GM18505 (cell line): ENCODE data around the gene C1orf21.

Experiments used
- ATAC-seq: cut with Tn5 transposase; IDR thresholded peaks from one replicate; pipeline ENCODE4 v1.9.1; 2021; ENCODE audit not compliant: unreplicated experiment
- POLR2A ChIP-seq: IDR thresholded peaks from 4 replicates; pipeline ENCODE4 v1.6.1; 2011; ENCODE audit warnings: borderline replicate concordance; ENCODE audit not compliant: insufficient read depth, insufficient read length; ENCODE audit errors: extremely low read depth

C1orf21 gene

DNA sequence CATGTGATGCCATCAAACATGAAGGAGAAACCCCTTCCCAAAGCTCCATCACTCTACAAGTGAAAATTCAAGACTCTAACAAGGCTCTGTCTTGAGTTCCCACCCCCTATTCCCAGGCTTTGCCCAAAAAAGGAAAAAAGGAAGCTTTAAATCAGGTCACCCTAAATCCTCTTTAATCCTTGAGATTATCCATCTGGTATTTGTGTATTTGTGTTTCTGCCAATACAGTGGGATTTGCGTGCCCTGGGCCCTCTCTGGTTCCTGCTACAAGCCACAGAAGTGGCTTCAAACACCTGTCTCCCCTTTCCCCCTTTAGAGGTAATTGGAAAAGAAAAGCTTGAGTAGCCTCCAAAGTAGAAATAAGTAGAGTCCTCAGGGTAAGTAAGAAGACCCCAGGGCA is 247.5 kb downstream of the C1orf21 start:
- no peak for ATAC-seq
- TF ChIP-seq POLR2A = no peak

GRCh38 chr1:184635347-184635979 is 248.6 kb downstream of the C1orf21 start:
- no peak for TF ChIP-seq POLR2A
- ATAC-seq = no peak

- TF ChIP-seq POLR2A = no peak
- ATAC-seq = no peak
These were observed 249.2 kb downstream of the C1orf21 start for GRCh38 chr1:184635980-184636431.

DNA sequence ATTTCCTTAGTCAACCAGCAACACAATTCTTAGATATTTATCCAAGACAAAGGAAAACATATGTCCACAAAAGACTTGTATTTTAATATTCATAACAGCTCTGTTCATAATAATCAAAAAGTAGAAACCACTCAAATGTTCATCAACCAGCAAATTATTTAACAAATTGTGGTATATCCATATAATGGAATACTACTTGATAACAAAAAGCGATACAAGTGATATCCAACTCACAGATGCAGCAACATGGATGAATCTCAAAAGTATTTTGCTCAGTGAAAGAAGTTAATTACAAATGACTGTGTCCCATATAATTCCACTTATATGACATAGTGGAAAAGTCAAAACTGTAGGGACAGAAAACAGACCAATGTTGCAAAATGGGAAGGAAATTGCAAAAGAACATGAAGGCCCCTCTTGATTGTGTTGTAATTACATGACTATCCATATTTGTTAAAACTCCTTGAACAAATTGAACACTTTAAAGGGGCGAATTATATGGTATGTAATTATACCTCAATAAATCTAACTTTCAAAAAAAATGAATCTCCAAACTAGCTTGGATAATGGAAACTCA is 250.9 kb downstream of the C1orf21 start:
- ATAC-seq = no peak

DNA sequence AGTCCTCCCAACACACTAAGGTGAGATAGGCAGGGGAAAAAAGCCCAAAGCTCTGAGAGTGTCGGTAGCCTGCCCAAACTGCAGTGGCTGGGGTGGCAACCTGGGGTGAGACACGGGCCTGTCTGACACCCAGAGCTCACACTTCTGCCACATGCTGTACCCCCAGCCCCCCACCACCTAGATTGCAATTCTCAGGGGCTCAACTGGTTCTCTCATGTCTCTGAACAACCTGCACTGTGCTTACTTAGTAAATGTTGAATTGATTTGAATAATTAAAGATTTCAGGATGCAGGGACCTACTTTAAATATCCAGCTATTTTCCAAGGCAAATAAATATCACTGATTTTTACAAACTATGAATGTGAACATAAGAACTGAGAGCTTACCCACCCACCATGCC is 252.4 kb downstream of the C1orf21 start:
- no peak for ATAC-seq
- no peak for TF ChIP-seq POLR2A

More for the DNA sequence above, 250.9 kb downstream of the C1orf21 start:
- no peak for TF ChIP-seq POLR2A

DNA sequence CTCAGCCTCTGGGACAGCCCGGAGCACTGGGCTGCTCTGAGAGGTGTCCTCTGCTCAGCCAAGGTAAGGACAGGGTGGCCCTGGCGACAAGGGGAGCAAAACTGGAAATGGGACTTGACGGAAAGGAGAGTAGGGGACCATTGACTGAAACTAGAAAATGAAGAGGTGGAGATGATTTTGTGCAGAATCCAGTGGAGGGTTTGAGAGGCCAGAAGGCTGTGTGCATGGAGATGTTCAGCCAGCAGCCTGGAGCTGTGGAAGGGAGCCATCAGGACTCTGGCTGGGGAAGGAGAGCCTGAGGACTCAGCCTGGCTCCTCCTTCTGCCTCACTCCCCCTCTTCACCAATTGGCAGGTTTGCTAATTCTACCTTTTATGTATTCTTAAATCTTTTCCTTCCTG is 253.7 kb downstream of the C1orf21 start:
- no peak for TF ChIP-seq POLR2A
- ATAC-seq = no peak

- ATAC-seq = no peak
These were observed 255.1 kb downstream of the C1orf21 start for GRCh38 chr1:184641894-184642293.

DNA sequence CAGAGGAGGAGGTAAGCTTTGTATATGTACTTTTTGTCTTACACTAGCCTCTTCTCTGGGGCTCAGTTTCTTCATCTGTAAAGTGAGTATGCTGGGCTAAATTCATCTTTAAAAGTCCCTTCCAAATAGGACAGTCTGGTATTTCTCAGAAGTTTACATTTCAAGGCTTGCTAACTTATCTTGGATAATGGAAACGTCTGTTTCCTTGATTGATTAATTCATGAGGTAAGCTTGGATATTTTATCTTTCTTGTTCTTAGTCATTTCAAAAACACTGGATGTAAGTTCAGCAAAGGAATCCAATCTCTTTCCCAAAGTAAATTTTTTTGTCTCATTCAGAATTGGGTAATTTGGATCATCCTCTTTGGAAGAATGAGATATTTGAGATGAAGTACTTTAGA is 256.8 kb downstream of the C1orf21 start:
- TF ChIP-seq POLR2A = no peak
- ATAC-seq = no peak

More at GRCh38 chr1:184641894-184642293, 255.1 kb downstream of the C1orf21 start:
- no peak for TF ChIP-seq POLR2A

DNA sequence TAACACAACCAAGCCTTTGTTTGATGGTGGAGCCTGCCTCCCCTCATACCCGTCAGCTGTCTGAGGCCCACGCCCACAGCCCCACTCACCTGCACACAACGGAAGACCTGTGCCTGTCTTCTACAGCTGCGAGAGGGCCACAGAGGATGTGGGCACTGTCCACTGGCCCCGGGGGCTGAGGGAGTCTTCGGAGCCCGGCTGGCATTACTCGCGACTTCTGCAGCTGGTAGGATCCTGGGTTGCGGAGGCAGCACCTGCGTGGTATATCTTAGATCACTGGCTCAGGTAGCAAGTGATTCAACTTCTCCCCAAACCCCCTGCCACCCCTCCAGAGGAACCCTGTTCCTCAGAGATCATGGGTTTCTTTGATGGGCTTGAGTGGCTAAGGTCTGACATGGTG is 257.9 kb downstream of the C1orf21 start:
- ATAC-seq = no peak
- no peak for TF ChIP-seq POLR2A

DNA sequence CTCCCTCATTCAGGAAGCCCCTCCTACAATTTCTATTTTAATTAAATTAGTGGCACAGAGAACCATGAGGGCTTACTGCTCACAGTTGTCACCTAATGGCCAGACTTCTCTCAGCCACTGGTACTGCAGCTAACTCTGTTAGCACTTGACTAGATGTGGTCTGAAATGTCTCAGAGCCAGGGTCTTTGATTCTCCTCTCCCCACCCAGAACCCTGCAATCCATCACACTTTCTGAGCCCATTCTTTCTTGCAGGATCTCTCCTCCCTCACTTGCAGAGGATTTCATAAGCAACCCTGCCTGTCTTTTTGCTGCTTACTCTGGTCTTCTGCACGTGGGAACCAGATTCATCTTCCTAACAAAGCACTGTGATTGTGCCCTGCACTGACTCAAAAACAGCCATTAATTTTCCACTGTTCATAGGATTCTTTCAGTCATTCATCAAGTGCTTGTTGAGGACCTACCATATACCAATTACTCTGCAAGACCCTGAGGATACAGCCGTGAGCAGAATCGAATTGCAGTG is 259.4 kb downstream of the C1orf21 start:
- ATAC-seq = no peak
- no peak for TF ChIP-seq POLR2A

DNA sequence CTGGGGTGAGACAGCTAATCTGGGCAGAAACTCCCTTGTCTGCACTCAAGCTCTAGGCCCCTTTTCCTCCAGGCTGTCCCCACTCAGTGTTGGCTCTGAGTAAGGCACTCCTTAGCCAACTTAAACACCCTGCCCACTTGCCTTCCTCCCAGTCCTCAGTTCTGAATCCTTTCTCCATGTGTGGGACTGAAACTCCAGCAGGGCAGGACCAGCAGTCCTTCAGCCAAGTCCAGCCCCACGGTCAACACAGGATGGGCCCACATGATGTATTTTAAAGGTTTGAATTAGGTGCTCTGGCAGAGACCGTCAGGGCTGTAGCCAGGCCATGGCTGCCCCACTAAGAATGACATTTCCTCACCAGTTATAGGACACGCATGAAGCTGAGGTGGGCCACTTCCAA is 260.0 kb downstream of the C1orf21 start:
- TF ChIP-seq POLR2A = no peak
- ATAC-seq = no peak

DNA sequence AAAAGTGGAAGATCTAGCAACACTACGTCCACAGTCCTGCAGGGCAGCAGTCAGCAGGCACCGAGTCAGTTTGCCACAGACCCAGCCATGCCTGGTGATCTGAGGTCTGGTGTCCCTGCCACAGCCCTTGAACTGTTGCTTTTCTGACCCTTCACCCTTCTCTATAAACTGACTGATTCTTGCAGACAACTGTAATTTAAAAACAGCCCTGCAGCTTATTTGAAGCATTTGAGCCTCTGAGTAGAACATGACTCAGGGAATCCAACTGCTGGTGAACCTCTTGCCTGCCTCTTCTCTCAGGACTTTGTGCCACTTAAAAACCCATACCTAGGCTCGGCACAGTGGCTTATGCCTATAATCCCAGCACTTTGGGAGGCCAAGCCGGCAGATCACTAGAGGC is 260.6 kb downstream of the C1orf21 start:
- no peak for ATAC-seq
- TF ChIP-seq POLR2A = no peak

- no peak for ATAC-seq
- no peak for TF ChIP-seq POLR2A
These were observed 261.5 kb downstream of the C1orf21 start for GRCh38 chr1:184648160-184648855.

DNA sequence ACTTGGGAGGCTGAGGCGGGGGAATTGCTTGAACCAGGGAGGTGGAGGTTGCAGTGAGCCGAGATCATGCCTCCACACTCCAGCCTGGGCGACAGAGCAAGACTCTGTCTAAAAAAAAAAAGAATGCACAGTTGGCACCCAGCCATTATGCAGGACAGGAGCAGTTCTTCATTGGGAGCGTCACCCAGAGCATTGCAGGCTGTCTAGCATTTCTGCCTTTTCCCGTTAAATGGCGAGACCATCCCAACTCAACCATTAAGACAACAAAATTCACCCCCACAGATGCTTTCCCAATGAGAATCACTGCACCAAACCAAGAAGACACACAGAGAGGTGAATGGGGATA is 262.0 kb downstream of the C1orf21 start:
- no peak for TF ChIP-seq POLR2A
- no peak for ATAC-seq
